HepG2 (cell line): ENCODE results near the gene ABCD4.

Experiments used
- BRD4 ChIP-seq: sonication (generic); formaldehyde crosslinking; IDR thresholded peaks from 2 replicates; pipeline ENCODE4 v1.4.0; 2020; ENCODE audit warnings: missing genetic modification reagents
- CCAR2 ChIP-seq: fragments of 200-400 bp; formaldehyde crosslinking; optimal IDR thresholded peaks from 2 replicates; pipeline ENCODE3; 2018; ENCODE audit warnings: low read depth, mild to moderate bottlenecking, low read length, moderate library complexity
- CEBPB ChIP-seq: IDR thresholded peaks from 2 replicates; pipeline ENCODE4 v1.6.1; 2011; ENCODE audit warnings: low read depth, low read length, improper control_type of control experiment, borderline replicate concordance
- HMG20A ChIP-seq: IDR thresholded peaks from 2 replicates; pipeline ENCODE4 v1.6.1; 2016; ENCODE audit warnings: borderline replicate concordance
- POGZ ChIP-seq: sonication (generic); formaldehyde crosslinking; IDR thresholded peaks from 2 replicates; pipeline ENCODE4 v1.4.0; 2020; ENCODE audit warnings: mild to moderate bottlenecking, missing genetic modification reagents
- ZNF34 ChIP-seq: sonication (generic); formaldehyde crosslinking; IDR thresholded peaks from 2 replicates; pipeline ENCODE4 v1.4.0; 2020; ENCODE audit warnings: mild to moderate bottlenecking, missing genetic modification reagents, borderline replicate concordance

- TF ChIP-seq POGZ (CRISPR knock-in tag), result no peak
- TF ChIP-seq CCAR2, result no peak
- TF ChIP-seq HMG20A (CRISPR knock-in tag), result no peak
- TF ChIP-seq BRD4, result no peak
- no peak for TF ChIP-seq ZNF34 (CRISPR knock-in tag)
- no peak for TF ChIP-seq CEBPB
These were observed 61.1 kb downstream of the ABCD4 start for GRCh38 chr14:74241652-74242017.
